Smooth muscle cell of the umbilical artery (primary cell): ENCODE results near the gene PSMA4. TPM values are rescaled to one million over a fixed set of nuclear protein-coding genes. Genes with fewer than 3 reads are reported as not detected.

ENCODE experiments used
- total RNA-seq: library from RNA; depleted of rRNA; stranded (reverse); fragments of >200 nt; gene quantifications from 2 replicates; pipeline ENCODE4 v1.2.3, GENCODE V29; 2014

PSMA4 gene
- total RNA-seq: 181 and 241 TPM in 2 replicates

DNA sequence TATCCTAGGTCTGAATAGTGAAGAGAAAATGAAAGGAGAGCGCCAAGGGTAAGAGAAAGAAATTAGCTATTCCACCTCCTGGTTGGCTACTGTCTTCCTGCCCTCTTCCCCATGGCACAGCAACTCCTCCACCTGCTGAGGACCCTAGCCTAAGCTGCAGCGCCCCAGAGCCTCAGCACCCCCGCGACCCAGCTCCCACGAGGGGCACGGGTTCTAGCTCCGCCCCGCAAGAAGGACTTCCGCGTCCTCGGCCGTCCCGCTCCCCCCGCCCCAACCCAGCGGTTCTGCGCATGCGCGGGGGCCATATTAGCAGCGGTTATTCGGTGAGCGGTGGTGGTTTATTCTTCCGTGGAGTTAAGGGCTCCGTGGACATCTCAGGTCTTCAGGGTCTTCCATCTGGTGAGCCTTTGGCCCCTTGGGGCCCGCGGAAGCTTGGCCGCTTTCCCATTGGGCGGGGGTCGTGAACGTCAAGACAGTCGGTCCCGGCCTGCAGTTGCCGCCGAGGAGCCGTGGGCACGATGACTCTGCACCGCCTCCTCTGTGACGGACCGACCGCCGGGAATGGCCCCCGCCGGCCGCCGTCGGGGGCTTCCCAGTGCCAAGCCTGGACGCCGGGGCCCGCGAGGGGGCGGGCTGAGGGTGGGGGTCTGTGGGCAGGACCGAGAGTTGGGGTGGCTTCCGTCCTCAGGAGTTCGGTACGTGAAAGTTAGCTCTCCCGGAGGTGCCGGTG lies at the start of gene PSMA4:
Gene PSMA4, plus strand, starts transcription at position 304 of the 730 bp plus-strand sequence. CDS start 1,484 bp downstream, outside the sequence.

DNA sequence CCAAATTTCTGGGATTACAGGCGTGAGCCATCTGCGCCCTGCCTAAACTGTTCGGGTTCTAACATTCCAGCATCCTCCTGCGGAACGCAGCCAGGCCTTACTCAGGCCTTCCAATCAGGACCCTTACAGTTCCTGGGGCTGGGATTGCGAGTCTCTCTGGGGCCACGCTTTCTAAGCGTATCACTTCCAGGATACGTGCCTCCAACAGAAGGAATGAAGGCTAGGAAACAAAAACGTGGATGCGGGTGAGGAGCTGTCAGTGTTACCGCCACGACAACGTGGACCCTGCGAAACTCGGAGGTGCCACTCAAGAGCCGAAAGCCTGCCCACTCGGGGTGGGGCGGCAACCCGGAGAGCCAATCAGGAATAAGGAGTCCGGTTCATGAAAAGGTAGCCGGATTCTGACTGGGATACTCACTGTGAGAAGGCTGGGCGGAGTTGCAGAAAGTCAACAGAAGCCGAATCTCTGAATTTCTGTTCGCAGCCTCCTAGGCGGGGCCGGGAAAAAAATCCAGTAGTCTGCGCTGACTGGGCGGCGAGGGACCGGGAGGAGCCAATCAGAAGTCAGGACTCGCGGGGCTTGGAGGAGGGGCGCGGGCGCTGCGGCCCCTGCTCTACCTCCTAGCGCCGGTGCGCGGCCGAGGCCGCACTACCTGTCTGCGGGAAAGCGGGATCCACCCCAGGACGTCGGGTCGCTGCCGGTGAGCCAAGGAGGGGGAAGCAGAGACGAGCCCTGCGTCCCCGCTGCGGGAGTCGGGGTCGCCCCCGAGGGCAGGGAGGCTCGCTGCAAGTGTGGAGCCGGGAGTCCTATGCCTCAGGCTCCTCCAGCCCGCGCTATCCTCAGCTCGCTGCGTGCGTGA lies 33.0 kb upstream of the PSMA4 start, which contains the start of gene HYKK:
Gene HYKK, plus strand, starts transcription at position 607 of the 860 bp plus-strand sequence. CDS start 5,512 bp downstream, outside the sequence.

DNA sequence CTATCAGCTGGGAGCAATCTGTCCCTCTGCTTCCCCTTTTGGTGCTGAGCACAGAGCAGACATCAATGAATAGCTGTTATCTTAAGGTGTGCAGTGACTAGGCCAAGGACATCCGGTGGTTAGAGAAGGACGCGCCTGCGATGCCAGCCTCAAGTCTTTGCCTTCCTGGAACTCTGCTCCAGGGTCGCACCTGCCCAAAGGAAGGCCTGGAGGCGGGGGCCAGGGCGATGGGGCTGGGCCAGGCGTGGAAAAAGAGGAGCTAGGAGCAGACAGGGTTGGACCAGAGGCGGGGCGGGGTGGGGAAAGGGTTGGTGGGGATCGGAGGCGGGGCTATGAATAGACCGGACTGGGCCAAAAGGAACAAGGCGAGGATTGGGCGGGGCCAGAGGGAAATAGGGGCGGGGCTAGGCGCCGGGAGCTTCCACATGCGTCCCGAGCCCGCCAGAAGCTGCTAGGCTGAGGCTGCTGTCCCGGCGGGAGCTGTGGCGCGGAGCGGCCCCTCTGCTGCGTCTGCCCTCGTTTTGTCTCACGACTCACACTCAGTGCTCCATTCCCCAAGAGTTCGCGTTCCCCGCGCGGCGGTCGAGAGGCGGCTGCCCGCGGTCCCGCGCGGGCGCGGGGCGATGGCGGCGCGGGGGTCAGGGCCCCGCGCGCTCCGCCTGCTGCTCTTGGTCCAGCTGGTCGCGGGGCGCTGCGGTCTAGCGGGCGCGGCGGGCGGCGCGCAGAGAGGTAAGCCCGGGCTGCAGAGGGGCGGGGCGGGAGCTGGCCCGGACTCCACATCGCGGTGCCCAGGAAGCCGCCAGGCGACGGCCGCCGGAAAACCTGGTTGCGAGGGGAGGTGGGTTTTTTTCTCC lies 25.1 kb downstream of the PSMA4 start, which contains the start of gene CHRNA5:
Gene CHRNA5, plus strand, starts transcription at position 424 of the 854 bp plus-strand sequence. Its CDS starts 200 bp downstream, at position 624.

Other genes with a start within 250 kb of the PSMA4 start
- 56.1 and 91.8 TPM in 2 replicates for gene SKIC8, start 240.8 kb upstream of the PSMA4 start, total RNA-seq
- gene CRABP1, start 200.1 kb upstream of the PSMA4 start, total RNA-seq: not detected in 2 replicates
- gene IREB2, start 102.2 kb upstream of the PSMA4 start, total RNA-seq: 30.0 and 43.4 TPM in 2 replicates
- 2.6 and 4.2 TPM in 2 replicates for gene HYKK, start 32.9 kb upstream of the PSMA4 start, total RNA-seq
- gene CHRNA5, start 25.1 kb downstream of the PSMA4 start, total RNA-seq: 0.59 and 1.4 TPM in 2 replicates
- under 0.01 TPM in 1 of 2 replicates, not detected in the other for gene CHRNA3, start 80.6 kb downstream of the PSMA4 start, total RNA-seq
- gene CHRNB4, start 100.8 kb downstream of the PSMA4 start, total RNA-seq: not detected in 2 replicates